OCI-LY7 (cell line): Measurements from ENCODE around the gene POTEM.
"Not testable (repeated sequence)": the region's sequence is repeated elsewhere in the genome, so short reads cannot be mapped to it uniquely, and the experiment has no call there.

ENCODE experiments used
- EZH2phosphoT487 ChIP-seq: fragments of 200-600 bp; sonication (generic); IDR thresholded peaks from 2 replicates; pipeline ENCODE4 v1.6.1; 2018; ENCODE audit warnings: low read depth, borderline replicate concordance, mild to moderate bottlenecking, mixed run types, antibody characterized with exemption, low read length, moderate library complexity, mixed read lengths
- TF ChIP-seq, protein P1 (sequence below): fragments of 200-600 bp; sonication (generic); conservative IDR thresholded peaks from 2 replicates; pipeline ENCODE4 v1.5.1; 2014; ENCODE audit warnings: mild to moderate bottlenecking, antibody characterized with exemption, low read length, moderate library complexity, mixed read lengths

DNA sequence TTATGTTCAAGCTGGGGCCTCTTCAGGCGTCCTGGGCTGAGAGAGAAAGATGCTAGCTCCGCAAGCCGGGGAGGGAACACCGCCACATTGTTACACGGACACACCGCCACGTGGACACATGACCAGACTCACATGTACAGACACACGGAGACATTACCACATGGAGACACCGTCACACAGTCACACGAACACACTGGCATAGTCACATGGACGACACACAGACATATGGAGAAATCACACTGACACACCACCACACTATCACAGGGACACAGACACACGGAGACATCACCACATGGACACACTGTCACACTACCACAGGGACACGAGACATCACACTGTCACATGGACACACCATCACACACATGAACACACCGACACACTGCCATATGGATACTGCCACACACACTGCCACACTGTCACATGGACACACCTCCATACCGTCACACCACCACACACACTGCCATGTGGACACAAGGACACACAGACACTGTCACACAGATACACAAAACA, 57.9 kb downstream of the POTEM start:
- TF ChIP-seq, protein P1, sequence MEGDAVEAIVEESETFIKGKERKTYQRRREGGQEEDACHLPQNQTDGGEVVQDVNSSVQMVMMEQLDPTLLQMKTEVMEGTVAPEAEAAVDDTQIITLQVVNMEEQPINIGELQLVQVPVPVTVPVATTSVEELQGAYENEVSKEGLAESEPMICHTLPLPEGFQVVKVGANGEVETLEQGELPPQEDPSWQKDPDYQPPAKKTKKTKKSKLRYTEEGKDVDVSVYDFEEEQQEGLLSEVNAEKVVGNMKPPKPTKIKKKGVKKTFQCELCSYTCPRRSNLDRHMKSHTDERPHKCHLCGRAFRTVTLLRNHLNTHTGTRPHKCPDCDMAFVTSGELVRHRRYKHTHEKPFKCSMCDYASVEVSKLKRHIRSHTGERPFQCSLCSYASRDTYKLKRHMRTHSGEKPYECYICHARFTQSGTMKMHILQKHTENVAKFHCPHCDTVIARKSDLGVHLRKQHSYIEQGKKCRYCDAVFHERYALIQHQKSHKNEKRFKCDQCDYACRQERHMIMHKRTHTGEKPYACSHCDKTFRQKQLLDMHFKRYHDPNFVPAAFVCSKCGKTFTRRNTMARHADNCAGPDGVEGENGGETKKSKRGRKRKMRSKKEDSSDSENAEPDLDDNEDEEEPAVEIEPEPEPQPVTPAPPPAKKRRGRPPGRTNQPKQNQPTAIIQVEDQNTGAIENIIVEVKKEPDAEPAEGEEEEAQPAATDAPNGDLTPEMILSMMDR = not testable (repeated sequence)
- not testable (repeated sequence) for TF ChIP-seq EZH2phosphoT487
